SK-N-SH (cell line): ENCODE data around the gene KLK12. TPM values are rescaled to one million over a fixed set of nuclear protein-coding genes. Genes with fewer than 3 reads are reported as not detected.

ENCODE experiments used
- CTCF ChIA-PET: fragments of 300-600, 350-600 bp; formaldehyde crosslinking; extraction: SDS; loops from one replicate; lab custom pipeline; 2021; lab: Yijun Ruan, JAX
- POLR2A ChIA-PET: fragments of 350-600 bp; sonication (Branson Sonifier 250); formaldehyde crosslinking; extraction: SDS; loops from one replicate; lab custom pipeline; 2020; ENCODE audit warnings: antibody characterized with exemption, inconsistent platforms; lab: Yijun Ruan, JAX
- DNase-seq: peaks from one replicate; pipeline ENCODE4 v3.0.0; 2012
- H2AFZ ChIP-seq: fragments of 200-600 bp; sonication (generic); 2 replicates; pipeline ENCODE4 v1.8.1; 2016; ENCODE audit warnings: antibody characterized with exemption, mild to moderate bottlenecking, low read depth
- H3F3A ChIP-seq: fragments of 200-600 bp; sonication (generic); replicated peaks from 2 replicates; pipeline ENCODE3; 2016; ENCODE audit warnings: antibody characterized with exemption, mild to moderate bottlenecking; ENCODE audit not compliant: insufficient read depth
- H3K27ac ChIP-seq, 2 experiments: fragments of 200-500 bp in 1 of 2; fragments of 200-600 bp in 1 of 2; sonication (Bioruptor generic) in 1 of 2; sonication (generic), shearing (Covaris generic) in 1 of 2; 2 replicates each; pipeline versions ENCODE4 v1.5.1 to v1.6.1; 2014 to 2016; ENCODE audit warnings: low read depth in 2 of 2, inconsistent platforms in 1 of 2, low read length in 1 of 2, mild to moderate bottlenecking in 1 of 2, mixed read lengths in 1 of 2
- H3K27me3 ChIP-seq: fragments of 200-600 bp; sonication (generic), shearing (Covaris generic); 2 replicates; pipeline ENCODE4 v1.6.1; 2016; ENCODE audit warnings: mixed run types; ENCODE audit not compliant: insufficient read depth
- H3K36me3 ChIP-seq, 2 experiments: fragments of 200-500 bp in 1 of 2; fragments of 200-600 bp in 1 of 2; sonication (Bioruptor generic) in 1 of 2; sonication (generic) in 1 of 2; replicated peaks in 1 of 2; 2 replicates each; pipeline versions ENCODE3 to v1.5.1; 2014 to 2016; ENCODE audit warnings: low read length in 1 of 2, mild to moderate bottlenecking in 1 of 2; ENCODE audit not compliant: insufficient read depth in 2 of 2, control insufficient read depth in 1 of 2
- H3K4me1 ChIP-seq, 2 experiments: fragments of 200-500 bp in 1 of 2; fragments of 200-600 bp in 1 of 2; sonication (Bioruptor generic) in 1 of 2; sonication (generic), shearing (Covaris generic) in 1 of 2; 2 replicates each; pipeline versions ENCODE4 v1.5.1 to v1.6.1; 2014 to 2016; ENCODE audit warnings: low read depth in 1 of 2, low read length in 1 of 2, mixed run types in 1 of 2; ENCODE audit not compliant: insufficient read depth in 2 of 2, control insufficient read depth in 1 of 2
- H3K4me2 ChIP-seq: fragments of 200-600 bp; sonication (generic), shearing (Covaris generic); 2 replicates; pipeline ENCODE4 v1.6.1; 2017; ENCODE audit warnings: mixed run types
- H3K4me3 ChIP-seq, 2 experiments: fragments of 200-500 bp in 1 of 2; fragments of 200-600 bp in 1 of 2; sonication (Bioruptor generic) in 1 of 2; sonication (generic), shearing (Covaris generic) in 1 of 2; 2 replicates each; pipeline versions ENCODE4 v1.5.1 to v1.8.1; 2014 to 2016; ENCODE audit warnings: low read depth in 2 of 2, inconsistent platforms in 1 of 2, low read length in 1 of 2, mild to moderate bottlenecking in 1 of 2, mixed read lengths in 1 of 2, moderate library complexity in 1 of 2
- H3K79me2 ChIP-seq: fragments of 200-600 bp; sonication (generic); 2 replicates; pipeline ENCODE4 v1.8.1; 2017; ENCODE audit warnings: mild to moderate bottlenecking; ENCODE audit not compliant: insufficient read depth
- H3K9ac ChIP-seq: fragments of 200-600 bp; sonication (generic); 2 replicates; pipeline ENCODE4 v1.6.1; 2017; ENCODE audit warnings: mixed run types
- H3K9me2 ChIP-seq: fragments of 200-600 bp; sonication (generic); 2 replicates; pipeline ENCODE4 v1.6.1; 2017; ENCODE audit warnings: mixed run types
- H3K9me3 ChIP-seq: fragments of 200-600 bp; sonication (generic); 2 replicates; pipeline ENCODE4 v1.6.1; 2017; ENCODE audit warnings: mixed run types, mild to moderate bottlenecking, moderate library complexity
- H4K20me1 ChIP-seq: fragments of 200-600 bp; sonication (generic); 2 replicates; pipeline ENCODE4 v1.6.1; 2017; ENCODE audit warnings: mild to moderate bottlenecking, mixed run types; ENCODE audit not compliant: insufficient read depth
- CHD2 ChIP-seq: fragments of 150-350 bp; IDR thresholded peaks from 2 replicates; pipeline ENCODE4 v1.6.1; 2018; ENCODE audit warnings: low read length; ENCODE audit not compliant: partially characterized antibody
- ELF1 ChIP-seq: IDR thresholded peaks from 2 replicates; pipeline ENCODE4 v1.4.0; 2012
- EP300 ChIP-seq, 2 experiments: IDR thresholded peaks; 2 replicates each; pipeline versions ENCODE4 v1.4.0 to v1.6.1; 2012; ENCODE audit warnings: borderline replicate concordance in 1 of 2, low read depth in 1 of 2, low read length in 1 of 2
- EZH2phosphoT487 ChIP-seq: fragments of 200-600 bp; sonication (generic); IDR thresholded peaks from 2 replicates; pipeline ENCODE4 v1.6.1; 2017; ENCODE audit warnings: low read depth, mixed run types, mild to moderate bottlenecking, antibody characterized with exemption, moderate library complexity, borderline replicate concordance
- FOSL2 ChIP-seq: IDR thresholded peaks from 2 replicates; pipeline ENCODE4 v1.4.0; 2012; ENCODE audit warnings: low read depth, mild to moderate bottlenecking, moderate library complexity, borderline replicate concordance
- FOXJ3 ChIP-seq: sonication (generic); formaldehyde crosslinking; IDR thresholded peaks from 2 replicates; pipeline ENCODE4 v1.5.1; 2020; ENCODE audit warnings: mild to moderate bottlenecking, missing genetic modification reagents
- JUND ChIP-seq: IDR thresholded peaks from 2 replicates; pipeline ENCODE4 v1.4.0; 2012
- MAX ChIP-seq: IDR thresholded peaks from 2 replicates; pipeline ENCODE4 v1.4.0; 2012; ENCODE audit warnings: low read depth
- MXI1 ChIP-seq: IDR thresholded peaks from 2 replicates; pipeline ENCODE4 v1.6.1; 2012; ENCODE audit warnings: mild to moderate bottlenecking, low read depth, low read length, improper control_type of control experiment
- NFIC ChIP-seq: IDR thresholded peaks from 2 replicates; pipeline ENCODE4 v1.4.0; 2012; ENCODE audit warnings: borderline replicate concordance
- NRF1 ChIP-seq: IDR thresholded peaks from 2 replicates; pipeline ENCODE4 v1.6.1; 2012; ENCODE audit warnings: low read depth, mild to moderate bottlenecking, low read length
- PBX3 ChIP-seq: IDR thresholded peaks from 2 replicates; pipeline ENCODE4; 2012
- RCOR1 ChIP-seq: fragments of 150-350 bp; IDR thresholded peaks from 2 replicates; pipeline ENCODE4 v1.6.1; 2017; ENCODE audit warnings: antibody characterized with exemption, low read length
- REST ChIP-seq: IDR thresholded peaks from 2 replicates; pipeline ENCODE4 v1.6.1; 2012; ENCODE audit warnings: mild to moderate bottlenecking, low read depth, low read length, moderate library complexity
- RXRA ChIP-seq: IDR thresholded peaks from 2 replicates; pipeline ENCODE4 v1.4.0; 2012; ENCODE audit warnings: low read depth, mild to moderate bottlenecking, borderline replicate concordance
- SIN3A ChIP-seq: IDR thresholded peaks from 2 replicates; pipeline ENCODE4 v1.6.1; 2012; ENCODE audit warnings: low read depth, mild to moderate bottlenecking, low read length, moderate library complexity, borderline replicate concordance
- SMC3 ChIP-seq: IDR thresholded peaks from 2 replicates; pipeline ENCODE4 v1.6.1; 2012; ENCODE audit warnings: low read depth, low read length, improper control_type of control experiment
- TAF1 ChIP-seq: IDR thresholded peaks from 2 replicates; pipeline ENCODE4 v1.6.1; 2012; ENCODE audit warnings: low read depth, mild to moderate bottlenecking, low read length, moderate library complexity, borderline replicate concordance
- TCF12 ChIP-seq: IDR thresholded peaks from 2 replicates; pipeline ENCODE4 v1.4.0; 2012
- WGBS: methylation state at CpG from one replicate; pipeline ENCODE4 v1.1.6; 2017; ENCODE audit warnings: low lambda C conversion rate; 5-methylcytosine and 5-hydroxymethylcytosine counted together
- polyA plus RNA-seq, 3 experiments: library from polyadenylated mRNA; depleted of rRNA; stranded (reverse); fragments of >200 nt; gene quantifications; 2 replicates each; pipeline ENCODE4 v1.2.3, GENCODE V29; 2012
- TF ChIP-seq, protein P1 (sequence below): IDR thresholded peaks from 2 replicates; pipeline ENCODE4 v1.4.0; 2012; ENCODE audit warnings: low read depth, borderline replicate concordance
- TF ChIP-seq, protein P2 (sequence below): fragments of 150-350 bp; IDR thresholded peaks from 2 replicates; pipeline ENCODE4 v1.6.1; 2017; ENCODE audit warnings: antibody characterized with exemption, low read length, low read depth, borderline replicate concordance

The KLK12 gene
- polyA plus RNA-seq, 1 of the 3 experiments (the other 2 are of a cell fraction), result not detected

- Histone ChIP-seq H3K79me2 (no peaks in the 10 kb centered on the region), H3F3A (no peaks in the 10 kb centered on the region), H3K9me3 (no peaks in the 10 kb centered on the region), H3K27ac (no peak overlapping the region), H3K4me1 (no peaks in the 10 kb centered on the region), H3K36me3 (no peaks in the 10 kb centered on the region), H3K9me2 (no peaks in the 10 kb centered on the region), H2AFZ (no peak overlapping the region), H3K4me2 (no peak overlapping the region), H4K20me1 (no peaks in the 10 kb centered on the region), H3K9ac (no peak overlapping the region), H3K27me3 (peaks cover 26% of the 10 kb centered on the region; the same call in 1 of the 2 replicates), H3K4me3 (no peak overlapping the region)
- no peak for TF ChIP-seq JUND
- TF ChIP-seq NFIC, result 0 out of 2 replicates have a peak, but pooled peaks have one; percentile 20
- no peak for TF ChIP-seq TCF12
- TF ChIP-seq EP300 (IDR thresholded peaks at IDR 0.05; ENCODE audit: borderline replicate concordance in 1 of 2, low read depth in 1 of 2, low read length in 1 of 2), result no peak
- 63% methylated on average over 19 of the region's 27 CpGs for WGBS
- ChIA-PET POLR2A (no interaction called here), CTCF (interaction anchor here (1.5 to 1.9 kb wide), 2 partner anchors 15 to 32 kb away, joined by 4 to 5 read pairs; no protein-coding TSS in a partner anchor)
- DNase-seq, result no peak
Measured at GRCh38 chr19:51079481-51080110, 44.8 kb upstream of the KLK12 start.

DNA sequence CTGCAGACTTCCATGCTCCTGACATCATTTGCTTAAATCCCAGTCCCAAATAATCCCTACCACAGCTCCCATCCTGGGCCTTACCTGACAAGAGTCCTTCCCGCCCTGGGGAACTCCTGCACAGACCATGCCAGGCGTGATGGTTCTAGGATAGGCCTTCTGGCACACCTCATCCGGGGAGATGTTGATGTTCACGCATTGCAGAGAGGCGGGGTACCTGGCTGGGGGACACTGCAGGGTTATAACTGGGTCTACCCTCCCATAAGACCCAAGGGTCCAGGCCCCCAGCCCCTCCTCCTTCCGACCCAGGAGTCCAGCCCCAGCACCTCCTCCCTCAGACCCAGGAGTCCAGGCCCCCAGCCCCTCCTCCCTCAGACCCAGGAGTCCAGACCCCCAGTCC is 43.9 kb upstream of the KLK12 start:
- Histone ChIP-seq H3K27ac (no peak overlapping the region), H3K27me3 (peaks cover 26% of the 10 kb centered on the region; the same call in 1 of the 2 replicates), H3K9me3 (0 out of 2 replicates have a peak, but pooled peaks cover 2% of the 10 kb centered on the region), H3K4me1 (no peaks in the 10 kb centered on the region), H3K36me3 (no peaks in the 10 kb centered on the region), H3K4me2 (no peak overlapping the region), H3K9ac (no peak overlapping the region), H3K79me2 (no peaks in the 10 kb centered on the region), H3F3A (no peaks in the 10 kb centered on the region), H3K9me2 (no peaks in the 10 kb centered on the region), H2AFZ (no peak overlapping the region), H4K20me1 (no peaks in the 10 kb centered on the region), H3K4me3 (no peak overlapping the region)
- CTCF ChIA-PET, result no interaction called here
- DNase-seq, result no peak
- POLR2A ChIA-PET, result no interaction called here
- 27% methylated on average over 3 of the region's 6 CpGs for whole genome bisulfite sequencing
- TF ChIP-seq EZH2phosphoT487 (no peak), RXRA (no peak), RCOR1 (no peak), TAF1 (no peak), CHD2 (no peak), MXI1 (no peak), SIN3A (no peak), NRF1 (no peak), REST (no peak), MAX (no peak), FOSL2 (no peak), ELF1 (no peak), EP300 (IDR thresholded peaks at IDR 0.05; ENCODE audit: borderline replicate concordance in 1 of 2, low read depth in 1 of 2, low read length in 1 of 2) (no peak), NFIC (no peak), FOXJ3 (no peak), TCF12 (no peak), PBX3 (no peak), SMC3 (no peak)
- TF ChIP-seq, protein P1, sequence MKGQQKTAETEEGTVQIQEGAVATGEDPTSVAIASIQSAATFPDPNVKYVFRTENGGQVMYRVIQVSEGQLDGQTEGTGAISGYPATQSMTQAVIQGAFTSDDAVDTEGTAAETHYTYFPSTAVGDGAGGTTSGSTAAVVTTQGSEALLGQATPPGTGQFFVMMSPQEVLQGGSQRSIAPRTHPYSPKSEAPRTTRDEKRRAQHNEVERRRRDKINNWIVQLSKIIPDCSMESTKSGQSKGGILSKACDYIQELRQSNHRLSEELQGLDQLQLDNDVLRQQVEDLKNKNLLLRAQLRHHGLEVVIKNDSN, result no peak
- TF ChIP-seq, protein P2, sequence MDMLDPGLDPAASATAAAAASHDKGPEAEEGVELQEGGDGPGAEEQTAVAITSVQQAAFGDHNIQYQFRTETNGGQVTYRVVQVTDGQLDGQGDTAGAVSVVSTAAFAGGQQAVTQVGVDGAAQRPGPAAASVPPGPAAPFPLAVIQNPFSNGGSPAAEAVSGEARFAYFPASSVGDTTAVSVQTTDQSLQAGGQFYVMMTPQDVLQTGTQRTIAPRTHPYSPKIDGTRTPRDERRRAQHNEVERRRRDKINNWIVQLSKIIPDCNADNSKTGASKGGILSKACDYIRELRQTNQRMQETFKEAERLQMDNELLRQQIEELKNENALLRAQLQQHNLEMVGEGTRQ, result no peak
